OCI-LY3 (cell line): ENCODE results near the gene DCUN1D4.

Source experiments
- CTCF ChIP-seq: fragments of 200-600, 300-600 bp; sonication (generic); IDR thresholded peaks from 2 replicates; pipeline ENCODE4 v1.5.1; 2014; ENCODE audit warnings: antibody characterized with exemption, low read length, low read depth
- EZH2phosphoT487 ChIP-seq: fragments of 200-600 bp; shearing (Covaris generic); IDR thresholded peaks from 2 replicates; pipeline ENCODE4 v1.6.1; 2018; ENCODE audit warnings: antibody characterized with exemption, mixed run types, low read depth

DNA sequence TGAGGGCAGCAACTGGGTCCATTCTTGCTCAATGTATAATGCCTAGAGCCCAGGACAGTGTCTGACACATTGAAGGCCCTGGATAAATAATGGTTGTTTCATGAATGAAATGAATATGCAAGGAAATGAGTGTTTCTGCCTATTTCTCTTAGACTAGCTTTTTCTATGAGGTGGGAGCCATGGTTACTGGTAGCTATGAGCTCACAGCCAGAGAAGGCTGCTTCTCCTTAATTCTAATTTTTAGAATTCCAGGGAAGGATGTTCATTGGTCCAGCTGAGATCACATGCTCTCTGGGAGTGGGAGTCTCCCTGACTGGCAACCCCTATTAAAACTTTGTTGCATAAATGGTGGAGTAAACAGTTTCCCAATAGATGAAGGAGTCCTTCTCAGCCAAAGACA, 9.7 kb upstream of the DCUN1D4 start:
- TF ChIP-seq CTCF (no peak), EZH2phosphoT487 (no peak)
